ENCODE data around the gene CAPZA1. TPM values are rescaled to one million over a fixed set of nuclear protein-coding genes. Genes with fewer than 3 reads are reported as not detected.

The CAPZA1 gene
- total RNA-seq, 1 experiment from 2014 or later: 97.5 TPM

GRCh38 chr1:112706505-112707220 is 87.0 kb downstream of the CAPZA1 start, which contains the start of gene RHOC (continued):
- TF ChIP-seq, protein P1, sequence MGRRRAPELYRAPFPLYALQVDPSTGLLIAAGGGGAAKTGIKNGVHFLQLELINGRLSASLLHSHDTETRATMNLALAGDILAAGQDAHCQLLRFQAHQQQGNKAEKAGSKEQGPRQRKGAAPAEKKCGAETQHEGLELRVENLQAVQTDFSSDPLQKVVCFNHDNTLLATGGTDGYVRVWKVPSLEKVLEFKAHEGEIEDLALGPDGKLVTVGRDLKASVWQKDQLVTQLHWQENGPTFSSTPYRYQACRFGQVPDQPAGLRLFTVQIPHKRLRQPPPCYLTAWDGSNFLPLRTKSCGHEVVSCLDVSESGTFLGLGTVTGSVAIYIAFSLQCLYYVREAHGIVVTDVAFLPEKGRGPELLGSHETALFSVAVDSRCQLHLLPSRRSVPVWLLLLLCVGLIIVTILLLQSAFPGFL (CRISPR knock-in tag; IDR thresholded peaks at IDR 0.05; ENCODE audit: borderline replicate concordance): no peak
- TF ChIP-seq, protein P2, sequence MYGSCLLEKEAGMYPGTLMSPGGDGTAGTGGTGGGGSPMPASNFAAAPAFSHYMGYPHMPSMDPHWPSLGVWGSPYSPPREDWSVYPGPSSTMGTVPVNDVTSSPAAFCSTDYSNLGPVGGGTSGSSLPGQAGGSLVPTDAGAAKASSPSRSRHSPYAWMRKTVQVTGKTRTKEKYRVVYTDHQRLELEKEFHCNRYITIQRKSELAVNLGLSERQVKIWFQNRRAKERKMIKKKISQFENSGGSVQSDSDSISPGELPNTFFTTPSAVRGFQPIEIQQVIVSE (CRISPR knock-in tag; IDR thresholded peaks at IDR 0.05; ENCODE audit: borderline replicate concordance): no peak
- TF ChIP-seq JUN (CRISPR knock-in tag; IDR thresholded peaks at IDR 0.05) (no peak), TCF7 (CRISPR knock-in tag; IDR thresholded peaks at IDR 0.05; ENCODE audit: low read depth) (no peak)

DNA sequence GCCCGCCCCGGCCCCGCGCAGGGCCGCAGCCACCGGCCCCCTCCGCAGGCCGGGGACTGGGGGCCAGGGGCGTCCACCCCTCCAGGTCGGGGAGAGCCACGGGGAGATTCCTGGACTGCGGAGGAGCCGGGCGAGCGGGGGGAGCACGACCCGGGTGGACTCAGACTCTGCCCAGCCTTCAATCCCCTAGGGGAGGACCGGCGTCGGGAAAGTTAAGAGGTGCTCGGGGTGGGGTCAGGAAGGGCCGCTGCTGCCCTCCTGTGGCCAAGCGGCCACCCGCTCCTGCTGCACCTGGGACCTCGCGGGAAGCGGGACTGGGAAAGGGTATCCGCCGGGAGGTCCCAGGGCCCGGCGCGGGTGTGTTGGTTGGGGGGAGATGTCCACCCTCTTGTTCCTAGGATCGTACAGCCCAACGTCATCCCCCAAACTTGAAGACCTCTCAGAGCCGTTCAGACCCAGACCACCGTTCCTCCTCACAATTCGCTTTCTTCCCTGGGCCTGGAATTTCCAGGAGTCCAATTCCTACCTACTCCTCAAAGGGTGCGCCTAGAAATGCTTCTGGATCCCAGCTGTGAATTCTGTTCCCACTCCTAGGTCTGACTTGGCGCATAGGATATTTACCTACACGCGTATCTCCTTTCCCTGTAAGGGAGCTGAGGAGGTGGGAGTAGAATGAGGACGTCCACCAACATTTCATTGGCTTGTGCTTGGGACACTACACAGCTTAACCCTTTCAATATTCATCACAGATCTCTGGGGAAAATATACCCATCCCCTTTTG is 87.8 kb downstream of the CAPZA1 start:
- ATAC-seq: peak; percentile 59
- peak; percentile 90 for DNase-seq (ENCODE audit: low spot score)
- ChIA-PET CTCF (interaction anchor here (0.5 to 2.8 kb wide), 11 partner anchors 9 to 336 kb away, joined by 3 to 15 read pairs (median 4); partner anchors contain the start of genes CAPZA1, CTTNBP2NL, MOV10 and ST7L), POLR2A (interaction anchor here (0.6 to 0.7 kb wide), 2 partner anchors 33 to 317 kb away, joined by 3 read pairs; partner anchors contain the start of gene MOV10)
- Mint-ChIP-seq H3K4me3 (peak overlapping the region; percentile 69), H3K27me3 (ENCODE audit: low read depth) (peaks cover 19% of the 10 kb centered on the region), H3K9me3 (no peaks in the 10 kb centered on the region), H3K4me1 (peaks cover 63% of the 10 kb centered on the region), H3K36me3 (peaks cover 5% of the 10 kb centered on the region), H3K27ac (no peak overlapping the region)
- TF ChIP-seq, protein P3, sequence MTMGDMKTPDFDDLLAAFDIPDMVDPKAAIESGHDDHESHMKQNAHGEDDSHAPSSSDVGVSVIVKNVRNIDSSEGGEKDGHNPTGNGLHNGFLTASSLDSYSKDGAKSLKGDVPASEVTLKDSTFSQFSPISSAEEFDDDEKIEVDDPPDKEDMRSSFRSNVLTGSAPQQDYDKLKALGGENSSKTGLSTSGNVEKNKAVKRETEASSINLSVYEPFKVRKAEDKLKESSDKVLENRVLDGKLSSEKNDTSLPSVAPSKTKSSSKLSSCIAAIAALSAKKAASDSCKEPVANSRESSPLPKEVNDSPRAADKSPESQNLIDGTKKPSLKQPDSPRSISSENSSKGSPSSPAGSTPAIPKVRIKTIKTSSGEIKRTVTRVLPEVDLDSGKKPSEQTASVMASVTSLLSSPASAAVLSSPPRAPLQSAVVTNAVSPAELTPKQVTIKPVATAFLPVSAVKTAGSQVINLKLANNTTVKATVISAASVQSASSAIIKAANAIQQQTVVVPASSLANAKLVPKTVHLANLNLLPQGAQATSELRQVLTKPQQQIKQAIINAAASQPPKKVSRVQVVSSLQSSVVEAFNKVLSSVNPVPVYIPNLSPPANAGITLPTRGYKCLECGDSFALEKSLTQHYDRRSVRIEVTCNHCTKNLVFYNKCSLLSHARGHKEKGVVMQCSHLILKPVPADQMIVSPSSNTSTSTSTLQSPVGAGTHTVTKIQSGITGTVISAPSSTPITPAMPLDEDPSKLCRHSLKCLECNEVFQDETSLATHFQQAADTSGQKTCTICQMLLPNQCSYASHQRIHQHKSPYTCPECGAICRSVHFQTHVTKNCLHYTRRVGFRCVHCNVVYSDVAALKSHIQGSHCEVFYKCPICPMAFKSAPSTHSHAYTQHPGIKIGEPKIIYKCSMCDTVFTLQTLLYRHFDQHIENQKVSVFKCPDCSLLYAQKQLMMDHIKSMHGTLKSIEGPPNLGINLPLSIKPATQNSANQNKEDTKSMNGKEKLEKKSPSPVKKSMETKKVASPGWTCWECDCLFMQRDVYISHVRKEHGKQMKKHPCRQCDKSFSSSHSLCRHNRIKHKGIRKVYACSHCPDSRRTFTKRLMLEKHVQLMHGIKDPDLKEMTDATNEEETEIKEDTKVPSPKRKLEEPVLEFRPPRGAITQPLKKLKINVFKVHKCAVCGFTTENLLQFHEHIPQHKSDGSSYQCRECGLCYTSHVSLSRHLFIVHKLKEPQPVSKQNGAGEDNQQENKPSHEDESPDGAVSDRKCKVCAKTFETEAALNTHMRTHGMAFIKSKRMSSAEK (CRISPR knock-in tag; IDR thresholded peaks at IDR 0.05; ENCODE audit: borderline replicate concordance): 0 out of 2 replicates have a peak, but pooled peaks have one; percentile 23
- TF ChIP-seq SMAD3 (CRISPR knock-in tag; IDR thresholded peaks at IDR 0.05; ENCODE audit: borderline replicate concordance) (peak; percentile 30; the same call in 1 of the 2 replicates), MYBL2 (CRISPR knock-in tag; IDR thresholded peaks at IDR 0.05) (no peak), ERG (CRISPR knock-in tag; IDR thresholded peaks at IDR 0.05) (no peak), ETV6 (CRISPR knock-in tag; IDR thresholded peaks at IDR 0.05) (0 out of 2 replicates have a peak, but pooled peaks have one; percentile 6), HMGXB4 (CRISPR knock-in tag; IDR thresholded peaks at IDR 0.05) (peak; percentile 20; the same call in 1 of the 2 replicates), ZNF263 (CRISPR knock-in tag; IDR thresholded peaks at IDR 0.05; ENCODE audit: low read depth) (peak; percentile 99)
- TF ChIP-seq, protein P4, sequence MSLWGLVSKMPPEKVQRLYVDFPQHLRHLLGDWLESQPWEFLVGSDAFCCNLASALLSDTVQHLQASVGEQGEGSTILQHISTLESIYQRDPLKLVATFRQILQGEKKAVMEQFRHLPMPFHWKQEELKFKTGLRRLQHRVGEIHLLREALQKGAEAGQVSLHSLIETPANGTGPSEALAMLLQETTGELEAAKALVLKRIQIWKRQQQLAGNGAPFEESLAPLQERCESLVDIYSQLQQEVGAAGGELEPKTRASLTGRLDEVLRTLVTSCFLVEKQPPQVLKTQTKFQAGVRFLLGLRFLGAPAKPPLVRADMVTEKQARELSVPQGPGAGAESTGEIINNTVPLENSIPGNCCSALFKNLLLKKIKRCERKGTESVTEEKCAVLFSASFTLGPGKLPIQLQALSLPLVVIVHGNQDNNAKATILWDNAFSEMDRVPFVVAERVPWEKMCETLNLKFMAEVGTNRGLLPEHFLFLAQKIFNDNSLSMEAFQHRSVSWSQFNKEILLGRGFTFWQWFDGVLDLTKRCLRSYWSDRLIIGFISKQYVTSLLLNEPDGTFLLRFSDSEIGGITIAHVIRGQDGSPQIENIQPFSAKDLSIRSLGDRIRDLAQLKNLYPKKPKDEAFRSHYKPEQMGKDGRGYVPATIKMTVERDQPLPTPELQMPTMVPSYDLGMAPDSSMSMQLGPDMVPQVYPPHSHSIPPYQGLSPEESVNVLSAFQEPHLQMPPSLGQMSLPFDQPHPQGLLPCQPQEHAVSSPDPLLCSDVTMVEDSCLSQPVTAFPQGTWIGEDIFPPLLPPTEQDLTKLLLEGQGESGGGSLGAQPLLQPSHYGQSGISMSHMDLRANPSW (CRISPR knock-in tag; conservative IDR thresholded peaks at IDR 0.05; ENCODE audit: low read depth): no peak
- TF ChIP-seq, protein P5, sequence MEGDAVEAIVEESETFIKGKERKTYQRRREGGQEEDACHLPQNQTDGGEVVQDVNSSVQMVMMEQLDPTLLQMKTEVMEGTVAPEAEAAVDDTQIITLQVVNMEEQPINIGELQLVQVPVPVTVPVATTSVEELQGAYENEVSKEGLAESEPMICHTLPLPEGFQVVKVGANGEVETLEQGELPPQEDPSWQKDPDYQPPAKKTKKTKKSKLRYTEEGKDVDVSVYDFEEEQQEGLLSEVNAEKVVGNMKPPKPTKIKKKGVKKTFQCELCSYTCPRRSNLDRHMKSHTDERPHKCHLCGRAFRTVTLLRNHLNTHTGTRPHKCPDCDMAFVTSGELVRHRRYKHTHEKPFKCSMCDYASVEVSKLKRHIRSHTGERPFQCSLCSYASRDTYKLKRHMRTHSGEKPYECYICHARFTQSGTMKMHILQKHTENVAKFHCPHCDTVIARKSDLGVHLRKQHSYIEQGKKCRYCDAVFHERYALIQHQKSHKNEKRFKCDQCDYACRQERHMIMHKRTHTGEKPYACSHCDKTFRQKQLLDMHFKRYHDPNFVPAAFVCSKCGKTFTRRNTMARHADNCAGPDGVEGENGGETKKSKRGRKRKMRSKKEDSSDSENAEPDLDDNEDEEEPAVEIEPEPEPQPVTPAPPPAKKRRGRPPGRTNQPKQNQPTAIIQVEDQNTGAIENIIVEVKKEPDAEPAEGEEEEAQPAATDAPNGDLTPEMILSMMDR (IDR thresholded peaks at IDR 0.05): peak; percentile 79
